Stimulated activated CD4-positive, alpha-beta T cell treated with anti-CD3 and anti-CD28 coated beads, TNF-alpha, amount 100 ng/mL, for 24 hours (primary cell): Measurements from ENCODE around the gene KRTCAP2.

ENCODE experiments used
- DNase-seq, 3 experiments: peaks; one replicate each; pipeline ENCODE4 v3.0.0-alpha.2; 2020; ENCODE audit warnings: low read depth in 3 of 3

Gene KRTCAP2

GRCh38 chr1:155134322-155134721 lies 38.8 kb downstream of the KRTCAP2 start:
- DNase-seq: no peak

GRCh38 chr1:155133799-155134281 lies 39.3 kb downstream of the KRTCAP2 start:
- no peak for DNase-seq

GRCh38 chr1:155131856-155132255 lies 41.2 kb downstream of the KRTCAP2 start:
- DNase-seq: no peak

GRCh38 chr1:155131285-155131684 lies 41.8 kb downstream of the KRTCAP2 start:
- DNase-seq: no peak

- no peak for DNase-seq
These were observed 42.7 kb downstream of the KRTCAP2 start for GRCh38 chr1:155130272-155131006.

GRCh38 chr1:155128755-155129473 lies 44.2 kb downstream of the KRTCAP2 start:
- DNase-seq: no peak

GRCh38 chr1:155127967-155128754 lies 44.9 kb downstream of the KRTCAP2 start:
- no peak for DNase-seq

- DNase-seq: peak in 1 of 3 experiments; percentile 42
These were observed 45.8 kb downstream of the KRTCAP2 start, which contains the start of gene EFNA1 for GRCh38 chr1:155127105-155127966. EFNA1 (plus strand) TSS chr1:155127876; CDS start chr1:155127978, 102 bp downstream.

- DNase-seq: peak in 1 of 3 experiments; percentile 5
These were observed 46.5 kb downstream of the KRTCAP2 start for GRCh38 chr1:155126556-155127104.

- no peak for DNase-seq
These were observed 47.1 kb downstream of the KRTCAP2 start for GRCh38 chr1:155125946-155126555.

- no peak for DNase-seq
These were observed 47.6 kb downstream of the KRTCAP2 start for GRCh38 chr1:155125511-155125945.

- DNase-seq: no peak
These were observed 48.3 kb downstream of the KRTCAP2 start for GRCh38 chr1:155124503-155125463.

- DNase-seq: no peak
These were observed 49.3 kb downstream of the KRTCAP2 start for GRCh38 chr1:155123801-155124200.

GRCh38 chr1:155122308-155122707 lies 50.8 kb downstream of the KRTCAP2 start:
- no peak for DNase-seq

GRCh38 chr1:155121249-155121648 lies 51.9 kb downstream of the KRTCAP2 start:
- no peak for DNase-seq

- DNase-seq: no peak
These were observed 52.9 kb downstream of the KRTCAP2 start for GRCh38 chr1:155120253-155120652.
